Psoas muscle (tissue), 8 donors: Measurements from ENCODE around the gene POC1B. TPM values are rescaled to one million over a fixed set of nuclear protein-coding genes. Genes with fewer than 3 reads are reported as not detected.

Source experiments
- ATAC-seq, 4 donors: fragments of 200-7000 bp; cut with Tn5 transposase; one replicate each; pipeline ENCODE4 v1.9.1; 2020; ENCODE audit warnings: moderate library complexity in 3 of 4, mild to moderate bottlenecking in 2 of 4
- DNase-seq, 2 donors: peaks; one replicate each; pipeline ENCODE4 v3.0.0-alpha.2; 2020
- H3K27ac ChIP-seq: fragments of 200-600 bp; one replicate; pipeline ENCODE4 v1.8.0; 2022
- H3K27me3 ChIP-seq, 3 donors: fragments of 200-600 bp in 1 of 3; one replicate each; pipeline versions ENCODE4 v1.6.1 to v1.8.0; 2013 to 2022; ENCODE audit warnings: low read length in 2 of 3, mild to moderate bottlenecking in 2 of 3, moderate library complexity in 1 of 3; ENCODE audit not compliant: insufficient read depth in 3 of 3
- H3K36me3 ChIP-seq, 2 donors: fragments of 200-600 bp in 1 of 2; one replicate each; pipeline versions ENCODE4 v1.6.1 to v1.8.0; 2013 to 2022; ENCODE audit warnings: low read depth in 1 of 2, mild to moderate bottlenecking in 1 of 2, moderate library complexity in 1 of 2; ENCODE audit not compliant: insufficient read depth in 1 of 2
- H3K4me1 ChIP-seq: fragments of 200-600 bp; one replicate; pipeline ENCODE4 v1.8.0; 2022
- H3K4me3 ChIP-seq: fragments of 200-600 bp; one replicate; pipeline ENCODE4 v1.8.0; 2022; ENCODE audit warnings: mild to moderate bottlenecking
- H3K9me3 ChIP-seq: fragments of 200-600 bp; one replicate; pipeline ENCODE4 v1.8.0; 2022
- WGBS, 3 donors: extraction: QIAGEN DNeasy Blood & Tissue Kit; methylation state at CpG; one replicate each; pipeline versions ENCODE4 v1.1.6 to v1.1.7; 2013; 5-methylcytosine and 5-hydroxymethylcytosine counted together
- intact Hi-C, 2 donors: fragments of 100-400 bp; cut with DNase I; formaldehyde crosslinking; loops; one replicate each; pipeline versions ENCODE4 v1.11.0 to v1.14.2; 2022
- polyA plus RNA-seq, 3 donors: library from polyadenylated mRNA; stranded (reverse); fragments of 200-250 nt; gene quantifications; one replicate each; pipeline ENCODE4 v1.2.3, GENCODE V29; 2013
- total RNA-seq, 4 donors: library from RNA; stranded (reverse); fragmentation: NEBNext Ultra II Directional in 2 of 4; extraction: Animal tissue kit (Norgen Biotek cat#: 25700) in 2 of 4; gene quantifications; one replicate each; pipeline versions ENCODE4 v1.2.1 to v1.2.4, GENCODE V29; 2021 to 2023
- TF ChIP-seq, protein P1 (sequence below): fragments of 200-600 bp; IDR thresholded peaks from one replicate; pipeline ENCODE4 v1.8.0; 2022; ENCODE audit warnings: antibody characterized with exemption
- donor health status: healthy with polysubstance abuse.
- donor health status: DM: no; HTN: no; CAD: no; lungs with moderate emphysema.
- donor health status: Bipolar disorder and iron deficiency.
- donor health status: healthy.
- donor health status: DM: yes; HTN: yes; CAD: no.
- donor health status: DM: no; HTN: no; CAD: no.
- donor health status: DM: no; HTN: no; CAD: no.
- donor health status: DM: yes; HTN: yes; CAD: no.

POC1B gene
- total and polyA plus RNA-seq, 7 donors: 2.9 to 8.1 (median 5.3) TPM

DNA sequence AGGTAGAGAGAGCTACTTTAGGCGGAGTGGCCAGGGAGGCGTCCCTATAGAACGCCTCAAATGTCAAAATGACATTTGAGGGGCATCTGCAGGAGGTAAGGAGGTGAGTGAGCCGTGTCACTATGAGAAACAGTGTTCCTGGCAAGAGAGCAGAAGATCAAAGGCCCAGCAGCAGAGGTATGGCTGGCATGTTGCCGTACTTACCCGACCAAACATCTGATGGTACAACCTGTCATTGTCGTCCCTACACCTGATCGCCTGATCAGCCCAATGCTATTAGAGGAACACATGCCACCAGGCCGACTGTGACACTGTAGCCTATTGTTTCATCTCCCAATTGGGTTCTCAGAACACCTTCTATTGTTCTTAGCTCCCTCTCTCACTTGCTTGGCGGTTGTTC lies 33.9 kb upstream of the POC1B start:
- DNase-seq: no peak
- Histone ChIP-seq H3K27me3 (no peaks in the 10 kb centered on the region), H3K4me3 (no peak overlapping the region), H3K27ac (no peak overlapping the region), H3K36me3 (no peaks in the 10 kb centered on the region), H3K9me3 (no peaks in the 10 kb centered on the region), H3K4me1 (no peaks in the 10 kb centered on the region)
- intact Hi-C loops: no loop called here
- TF ChIP-seq, protein P1, sequence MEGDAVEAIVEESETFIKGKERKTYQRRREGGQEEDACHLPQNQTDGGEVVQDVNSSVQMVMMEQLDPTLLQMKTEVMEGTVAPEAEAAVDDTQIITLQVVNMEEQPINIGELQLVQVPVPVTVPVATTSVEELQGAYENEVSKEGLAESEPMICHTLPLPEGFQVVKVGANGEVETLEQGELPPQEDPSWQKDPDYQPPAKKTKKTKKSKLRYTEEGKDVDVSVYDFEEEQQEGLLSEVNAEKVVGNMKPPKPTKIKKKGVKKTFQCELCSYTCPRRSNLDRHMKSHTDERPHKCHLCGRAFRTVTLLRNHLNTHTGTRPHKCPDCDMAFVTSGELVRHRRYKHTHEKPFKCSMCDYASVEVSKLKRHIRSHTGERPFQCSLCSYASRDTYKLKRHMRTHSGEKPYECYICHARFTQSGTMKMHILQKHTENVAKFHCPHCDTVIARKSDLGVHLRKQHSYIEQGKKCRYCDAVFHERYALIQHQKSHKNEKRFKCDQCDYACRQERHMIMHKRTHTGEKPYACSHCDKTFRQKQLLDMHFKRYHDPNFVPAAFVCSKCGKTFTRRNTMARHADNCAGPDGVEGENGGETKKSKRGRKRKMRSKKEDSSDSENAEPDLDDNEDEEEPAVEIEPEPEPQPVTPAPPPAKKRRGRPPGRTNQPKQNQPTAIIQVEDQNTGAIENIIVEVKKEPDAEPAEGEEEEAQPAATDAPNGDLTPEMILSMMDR: no peak
- 84 to 89% (median 88%) methylated on average over 10 of the region's 10 CpGs for WGBS, 3 donors
- ATAC-seq: no peak

DNA sequence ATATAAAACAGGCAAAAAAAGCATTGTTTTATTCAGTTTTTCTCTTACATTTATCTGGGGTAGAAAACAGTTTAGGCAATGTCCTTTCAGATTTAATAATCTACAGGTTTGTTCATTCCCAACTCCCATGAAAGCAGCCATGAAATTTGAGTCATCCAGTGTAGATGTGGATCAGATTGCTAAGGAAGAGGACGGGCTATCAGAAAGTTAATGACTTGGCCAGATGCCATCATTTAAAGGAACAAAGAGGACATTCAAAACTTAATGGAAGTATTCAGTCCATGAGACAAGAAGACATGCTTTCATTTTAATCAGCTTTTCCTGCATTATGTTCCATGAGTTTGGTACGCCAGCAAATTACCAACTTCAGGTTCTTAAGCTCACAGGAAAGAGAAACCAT lies 31.1 kb upstream of the POC1B start:
- 44 to 46% (median 46%) methylated on average over 2 of the region's 2 CpGs for WGBS, 3 donors
- no peaks in the 10 kb centered on the region for H3K4me1 ChIP-seq
- no peaks in the 10 kb centered on the region for H3K9me3 ChIP-seq
- ATAC-seq (no peak), DNase-seq (no peak)
- H3K4me3 ChIP-seq: no peak overlapping the region
- no peak overlapping the region for H3K27ac ChIP-seq
- H3K36me3 ChIP-seq: no peaks in the 10 kb centered on the region
- H3K27me3 ChIP-seq: no peaks in the 10 kb centered on the region
- intact Hi-C loops: no loop called here
- TF ChIP-seq, protein P1: no peak

DNA sequence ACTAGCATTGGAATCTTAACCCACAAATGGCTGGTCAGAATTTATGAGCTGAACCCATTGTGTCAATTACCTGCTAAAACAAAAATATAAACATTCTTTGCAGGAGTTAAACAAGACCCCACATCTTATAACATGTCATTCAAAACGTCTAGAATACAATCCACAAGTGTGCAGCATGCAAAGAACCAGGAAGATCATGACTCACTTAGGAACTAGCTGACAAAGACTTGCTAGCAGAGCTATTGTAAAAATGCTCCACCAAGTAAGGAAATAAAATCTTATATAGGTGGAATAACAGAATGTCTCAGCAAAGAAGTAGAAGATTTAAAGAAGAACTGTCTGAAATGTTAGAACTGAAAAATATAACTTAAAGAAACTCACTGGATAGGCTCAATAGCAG lies 26.5 kb upstream of the POC1B start:
- ATAC-seq: no peak
- no peaks in the 10 kb centered on the region for H3K36me3 ChIP-seq
- H3K4me3 ChIP-seq: no peak overlapping the region
- DNase-seq: no peak
- TF ChIP-seq, protein P1: no peak
- H3K27ac ChIP-seq: no peak overlapping the region
- 25 to 42% (median 40%) methylated on average over 1 of the region's 1 CpG for WGBS, 3 donors
- H3K4me1 ChIP-seq: no peaks in the 10 kb centered on the region
- intact Hi-C loops: no loop called here
- H3K9me3 ChIP-seq: no peaks in the 10 kb centered on the region
- no peaks in the 10 kb centered on the region for H3K27me3 ChIP-seq

DNA sequence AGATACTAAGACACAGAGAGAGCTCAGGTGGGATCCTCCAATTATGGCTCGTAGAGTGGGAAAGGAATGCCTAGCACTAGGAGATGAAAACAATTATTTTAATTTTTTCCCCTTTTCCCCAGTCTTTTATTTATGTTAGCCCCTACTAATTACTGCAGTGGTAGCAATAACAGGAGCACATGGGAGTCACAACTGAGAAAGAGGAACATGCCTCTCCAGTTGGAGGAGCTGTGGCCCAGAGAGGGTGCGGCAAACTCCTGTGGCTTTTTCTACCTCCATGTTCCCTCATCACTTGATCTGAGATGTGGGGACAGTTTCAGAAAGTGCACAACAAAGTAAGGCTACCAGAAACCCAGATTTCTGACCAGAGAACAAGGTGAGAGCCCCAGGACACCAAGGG lies 25.9 kb upstream of the POC1B start:
- TF ChIP-seq, protein P1: no peak
- WGBS, 3 donors: 95 to 98% (median 98%) methylated on average over 2 of the region's 2 CpGs

DNA sequence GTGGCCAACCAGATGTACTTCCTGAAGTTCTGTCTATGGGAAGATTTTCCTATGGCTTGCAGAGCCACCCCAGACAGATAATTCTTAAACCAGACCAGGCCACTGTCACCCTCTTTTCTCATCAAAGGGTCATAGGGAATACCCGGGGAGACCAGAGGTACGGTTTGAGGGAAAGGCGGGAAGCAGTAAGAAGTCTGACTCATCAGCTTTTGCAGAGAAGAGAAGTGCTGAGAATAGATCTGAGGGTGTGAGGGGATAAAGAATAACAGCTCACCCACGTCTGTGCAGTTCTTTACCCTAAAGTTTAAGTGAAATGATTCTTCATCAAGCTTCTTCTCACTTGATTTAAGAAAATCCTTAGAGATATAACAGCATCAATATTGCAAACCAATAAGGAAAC lies 21.3 kb upstream of the POC1B start:
- 72 to 80% (median 79%) methylated on average over 4 of the region's 4 CpGs for WGBS, 3 donors
- no peak for ATAC-seq
- intact Hi-C loops: loop anchor here (10.0 kb wide), 3 partner anchors 478 to 1398 kb away; no protein-coding TSS in a partner anchor

More for the DNA sequence above, 25.9 kb upstream of the POC1B start:
- DNase-seq (no peak), ATAC-seq (no peak)
- H3K27ac ChIP-seq: no peak overlapping the region
- intact Hi-C loops: no loop called here
- no peaks in the 10 kb centered on the region for H3K4me1 ChIP-seq
- no peak overlapping the region for H3K4me3 ChIP-seq
- H3K9me3 ChIP-seq: no peaks in the 10 kb centered on the region
- no peaks in the 10 kb centered on the region for H3K36me3 ChIP-seq
- no peaks in the 10 kb centered on the region for H3K27me3 ChIP-seq

More for the DNA sequence above, 21.3 kb upstream of the POC1B start:
- no peak overlapping the region for H3K4me3 ChIP-seq
- no peaks in the 10 kb centered on the region for H3K27me3 ChIP-seq
- no peaks in the 10 kb centered on the region for H3K36me3 ChIP-seq
- DNase-seq: no peak
- no peak overlapping the region for H3K27ac ChIP-seq
- peaks cover 6% of the 10 kb centered on the region for H3K4me1 ChIP-seq
- TF ChIP-seq, protein P1: no peak
- H3K9me3 ChIP-seq: no peaks in the 10 kb centered on the region
